Stimulated activated naive CD8-positive, alpha-beta T cell treated with anti-CD3 and anti-CD28 coated beads, Interleukin-15, amount 100 ng/mL, for 72 hours (primary cell): ENCODE results near the gene TMPRSS13.
"Not testable (repeated sequence)": the region's sequence is repeated elsewhere in the genome, so short reads cannot be mapped to it uniquely, and the experiment has no call there.

Source experiments
- ATAC-seq: fragments of 150-1000 bp; cut with Tn5 transposase; 2 replicates; pipeline ENCODE4 v1.10.0; 2021; ENCODE audit warnings: mild to moderate bottlenecking, moderate library complexity
- DNase-seq, 2 donors: peaks; one replicate each; pipeline ENCODE4 v3.0.0; 2021 to 2022
- H3K27ac Mint-ChIP-seq, 2 donors: one replicate each; pipeline ENCODE4 v1.8.0; 2022; ENCODE audit warnings: mild to moderate bottlenecking in 2 of 2, mixed read lengths in 2 of 2, moderate library complexity in 2 of 2
- H3K27me3 Mint-ChIP-seq: one replicate; pipeline ENCODE4 v1.8.0; 2022; ENCODE audit warnings: mixed read lengths
- H3K4me1 Mint-ChIP-seq: one replicate; pipeline ENCODE4 v1.8.0; 2022; ENCODE audit warnings: mild to moderate bottlenecking, mixed read lengths
- H3K4me3 Mint-ChIP-seq, 2 donors: one replicate each; pipeline ENCODE4 v1.8.0; 2022; ENCODE audit warnings: mild to moderate bottlenecking in 2 of 2, mixed read lengths in 2 of 2, moderate library complexity in 1 of 2
- H3K9me3 Mint-ChIP-seq, 2 donors: one replicate each; pipeline ENCODE4 v1.8.0; 2022; ENCODE audit warnings: mixed read lengths in 2 of 2

TMPRSS13 gene

GRCh38 chr11:117927926-117928325 is 1.3 kb downstream of the TMPRSS13 start:
- ATAC-seq (no peak), DNase-seq (no peak)
- Mint-ChIP-seq H3K27ac (peak overlapping the region in 1 of 2 donors; percentile 2), H3K4me3 (no peak overlapping the region), H3K9me3 (no peaks in the 10 kb centered on the region), H3K4me1 (peaks cover 52% of the 10 kb centered on the region), H3K27me3 (no peaks in the 10 kb centered on the region)

GRCh38 chr11:117926166-117926565 is 3.0 kb downstream of the TMPRSS13 start:
- DNase-seq, H3K27ac Mint-ChIP-seq, ATAC-seq, H3K9me3 Mint-ChIP-seq, H3K4me3 Mint-ChIP-seq, H3K27me3 Mint-ChIP-seq: not testable (repeated sequence)
- H3K4me1 Mint-ChIP-seq = peaks cover 34% of the 10 kb centered on the region

DNA sequence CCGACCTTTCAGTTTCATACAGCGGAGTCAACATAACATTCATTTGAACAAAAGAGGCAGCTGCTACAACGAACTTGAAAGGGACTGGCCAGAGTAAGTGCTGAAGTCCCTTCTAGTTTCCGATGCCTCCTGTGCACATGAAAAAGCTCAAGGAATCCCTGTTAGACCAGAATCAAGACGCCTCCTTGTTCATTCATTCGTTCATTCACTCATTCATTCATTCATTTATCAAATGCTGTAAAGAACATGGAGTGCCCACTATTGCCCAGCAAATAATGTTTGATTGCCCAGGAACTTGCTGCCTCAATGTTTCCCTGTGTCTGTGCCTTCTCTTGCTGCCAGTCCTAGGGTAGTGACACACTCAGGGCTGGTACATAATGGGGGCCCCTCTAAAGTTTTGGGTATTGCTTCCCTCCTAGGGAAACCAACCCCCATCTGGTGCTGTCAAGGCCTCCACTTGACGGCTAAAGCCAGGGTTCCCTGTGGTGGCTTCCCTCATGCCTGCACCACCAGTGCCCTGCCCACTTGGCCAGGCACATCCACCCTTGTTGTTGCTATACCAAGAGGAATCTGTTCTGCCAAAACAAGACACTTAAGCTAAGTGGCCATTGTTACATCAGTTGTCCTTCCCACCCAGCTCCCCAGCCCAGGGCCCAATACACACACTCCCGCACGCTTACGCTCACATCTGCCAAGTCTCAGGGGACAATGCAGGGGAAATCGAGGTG is 3.8 kb downstream of the TMPRSS13 start:
- Mint-ChIP-seq H3K4me1 (peaks cover 26% of the 10 kb centered on the region), H3K27me3 (no peaks in the 10 kb centered on the region), H3K4me3 (no peak overlapping the region), H3K9me3 (no peaks in the 10 kb centered on the region), H3K27ac (no peak overlapping the region)
- ATAC-seq (no peak), DNase-seq (no peak)

DNA sequence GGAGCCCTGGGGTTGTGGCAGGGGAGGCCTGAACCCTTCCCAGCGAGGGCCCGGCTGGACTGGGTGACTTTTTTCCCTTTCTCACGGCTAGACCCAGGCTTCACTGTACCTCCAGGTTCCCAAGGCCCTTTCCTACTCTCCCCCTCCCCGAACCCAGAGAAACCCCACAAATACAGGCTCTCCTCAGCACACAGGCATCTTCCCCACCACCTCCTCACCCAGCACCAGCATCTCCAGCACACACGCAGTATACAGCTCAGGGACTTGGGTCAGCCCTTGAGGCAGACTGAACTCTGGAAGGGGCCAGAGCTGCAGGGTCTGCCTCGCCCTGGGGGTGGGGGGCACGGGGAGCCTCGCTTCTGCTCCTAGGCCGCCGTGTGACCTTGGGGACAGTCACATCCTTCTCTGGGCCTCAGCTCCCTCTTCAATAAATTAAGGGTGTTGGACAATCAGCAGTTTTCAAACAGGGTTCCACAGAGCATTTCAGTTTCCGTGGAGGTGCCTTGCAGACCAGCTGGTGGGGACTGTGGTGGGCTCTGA is 4.5 kb downstream of the TMPRSS13 start:
- DNase-seq = no peak
- Mint-ChIP-seq H3K27me3 (no peaks in the 10 kb centered on the region), H3K4me3 (no peak overlapping the region), H3K27ac (peak overlapping the region in 1 of 2 donors; percentile 28), H3K4me1 (peaks cover 23% of the 10 kb centered on the region), H3K9me3 (no peaks in the 10 kb centered on the region)
- no peak for ATAC-seq

- Mint-ChIP-seq H3K4me3 (no peak overlapping the region), H3K27me3 (no peaks in the 10 kb centered on the region), H3K9me3 (no peaks in the 10 kb centered on the region), H3K4me1 (peaks cover 20% of the 10 kb centered on the region), H3K27ac (no peak overlapping the region)
- DNase-seq (no peak), ATAC-seq (no peak)
These were observed 5.4 kb downstream of the TMPRSS13 start for GRCh38 chr11:117923773-117924172.

GRCh38 chr11:117923275-117923674 is 5.9 kb downstream of the TMPRSS13 start:
- no peak for DNase-seq
- no peaks in the 10 kb centered on the region for H3K27me3 Mint-ChIP-seq
- H3K9me3 Mint-ChIP-seq = no peaks in the 10 kb centered on the region
- H3K4me3 Mint-ChIP-seq = no peak overlapping the region
- ATAC-seq = no peak
- peaks cover 15% of the 10 kb centered on the region for H3K4me1 Mint-ChIP-seq
- no peak overlapping the region for H3K27ac Mint-ChIP-seq

DNA sequence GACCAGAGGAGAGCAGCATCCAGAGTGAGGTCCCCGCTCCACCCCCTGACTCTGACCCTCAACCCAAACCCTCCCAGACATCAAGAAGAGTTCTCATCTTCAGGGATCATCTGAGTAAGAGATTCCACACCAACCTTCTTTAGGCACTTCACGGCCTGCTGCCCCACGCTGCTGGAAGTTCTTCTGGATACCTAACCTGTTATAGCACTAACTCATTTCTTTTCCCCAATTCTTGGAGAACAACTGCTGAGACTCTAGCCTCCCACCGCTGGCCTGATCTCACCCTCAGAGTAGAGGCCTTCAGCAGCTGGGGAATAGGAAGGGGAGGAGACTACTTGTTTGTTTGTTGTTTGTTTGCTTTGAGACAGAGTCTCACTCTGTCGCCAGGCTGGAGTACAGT is 7.3 kb downstream of the TMPRSS13 start:
- Mint-ChIP-seq H3K27ac (no peak overlapping the region), H3K4me1 (peaks cover 10% of the 10 kb centered on the region), H3K9me3 (no peaks in the 10 kb centered on the region), H3K27me3 (no peaks in the 10 kb centered on the region), H3K4me3 (no peak overlapping the region)
- no peak for DNase-seq
- no peak for ATAC-seq

DNA sequence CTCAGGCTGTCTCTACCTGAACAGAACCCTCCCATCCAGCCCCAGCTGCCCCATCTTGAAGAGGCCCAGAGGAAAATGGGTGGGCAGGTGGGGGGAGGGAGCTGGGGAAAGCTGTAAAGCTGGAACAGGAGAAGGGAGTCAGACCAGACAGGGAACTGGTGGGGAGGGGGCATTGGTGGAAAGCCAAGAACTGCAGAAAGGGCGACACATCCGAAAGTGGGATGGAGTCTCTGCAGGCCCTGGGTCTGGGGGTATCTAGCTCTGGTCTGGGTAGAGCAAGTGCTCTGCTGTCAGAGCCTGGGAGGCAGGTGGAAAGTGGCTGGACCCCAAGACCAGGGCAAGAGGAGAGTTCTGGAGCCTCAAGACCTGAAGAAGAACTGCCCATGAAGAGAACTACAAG is 7.7 kb downstream of the TMPRSS13 start:
- H3K4me3 Mint-ChIP-seq = no peak overlapping the region

DNA sequence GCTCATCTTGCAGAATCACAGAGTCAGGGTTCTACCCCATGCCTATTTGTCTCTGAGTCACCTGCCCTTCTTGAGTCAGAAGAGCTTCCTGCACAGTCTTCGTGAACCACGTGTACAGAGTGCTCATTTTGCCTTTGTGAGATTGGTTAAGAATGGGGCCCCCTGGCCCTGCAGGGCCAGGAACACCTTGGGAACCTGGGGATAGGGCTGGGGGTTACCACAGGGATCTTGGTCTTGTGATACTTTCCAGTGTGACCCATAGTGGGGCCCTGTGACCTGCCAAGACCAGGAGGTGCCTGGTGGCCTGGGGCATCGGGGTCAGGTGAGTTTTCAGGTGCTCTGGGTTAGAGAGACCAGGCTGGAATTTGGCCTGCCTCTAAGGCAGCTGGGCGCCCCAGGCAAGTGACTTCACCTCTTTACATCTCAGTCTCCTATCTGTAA is 9.4 kb downstream of the TMPRSS13 start:
- peak in 1 of 2 donors; percentile 20 for DNase-seq
- Mint-ChIP-seq H3K27ac (peak overlapping the region in 1 of 2 donors; percentile 38), H3K9me3 (no peaks in the 10 kb centered on the region), H3K4me1 (peaks cover 10% of the 10 kb centered on the region), H3K27me3 (no peaks in the 10 kb centered on the region), H3K4me3 (no peak overlapping the region)
- peak; percentile 92 for ATAC-seq

More for the DNA sequence above, 7.7 kb downstream of the TMPRSS13 start:
- DNase-seq (no peak), ATAC-seq (no peak)
- Mint-ChIP-seq H3K4me1 (peaks cover 10% of the 10 kb centered on the region), H3K27ac (no peak overlapping the region), H3K9me3 (no peaks in the 10 kb centered on the region), H3K27me3 (no peaks in the 10 kb centered on the region)

DNA sequence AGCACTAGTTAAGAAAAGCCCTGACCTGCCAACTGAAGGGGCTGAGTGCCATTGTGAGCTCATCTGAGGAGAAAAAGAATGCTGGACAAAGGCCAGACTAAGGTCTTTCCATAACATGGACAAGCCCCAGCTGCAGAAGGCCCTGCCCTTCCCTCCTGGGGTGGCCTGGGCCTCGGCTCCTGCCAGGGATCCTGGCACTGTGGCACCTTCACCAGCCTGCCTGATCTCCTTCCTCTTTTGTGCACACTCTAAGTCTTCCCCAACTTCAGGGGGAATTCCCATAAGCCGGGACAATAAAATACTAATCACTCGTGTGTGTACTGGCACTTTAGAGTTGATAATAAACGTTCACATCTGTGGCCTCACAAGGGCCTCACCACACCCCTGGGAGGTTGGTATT is 9.9 kb downstream of the TMPRSS13 start:
- DNase-seq (no peak), ATAC-seq (peak; percentile 40)
- H3K27ac Mint-ChIP-seq = peak overlapping the region; percentile 38 to 40
- peaks cover 10% of the 10 kb centered on the region for H3K4me1 Mint-ChIP-seq
- no peak overlapping the region for H3K4me3 Mint-ChIP-seq
- H3K27me3 Mint-ChIP-seq = no peaks in the 10 kb centered on the region
- H3K9me3 Mint-ChIP-seq = no peaks in the 10 kb centered on the region

- H3K27ac Mint-ChIP-seq = peak overlapping the region in 1 of 2 donors; percentile 40
- ATAC-seq (no peak), DNase-seq (no peak)
- H3K27me3 Mint-ChIP-seq = no peaks in the 10 kb centered on the region
- H3K4me3 Mint-ChIP-seq = no peak overlapping the region
- H3K9me3 Mint-ChIP-seq = no peaks in the 10 kb centered on the region
- H3K4me1 Mint-ChIP-seq = peaks cover 10% of the 10 kb centered on the region
These were observed 10.6 kb downstream of the TMPRSS13 start for GRCh38 chr11:117918366-117919255.

- Mint-ChIP-seq H3K27ac (no peak overlapping the region), H3K4me1 (peaks cover 10% of the 10 kb centered on the region), H3K27me3 (no peaks in the 10 kb centered on the region), H3K9me3 (no peaks in the 10 kb centered on the region), H3K4me3 (no peak overlapping the region)
- DNase-seq = no peak
- no peak for ATAC-seq
These were observed 11.5 kb downstream of the TMPRSS13 start for GRCh38 chr11:117917591-117918151.

DNA sequence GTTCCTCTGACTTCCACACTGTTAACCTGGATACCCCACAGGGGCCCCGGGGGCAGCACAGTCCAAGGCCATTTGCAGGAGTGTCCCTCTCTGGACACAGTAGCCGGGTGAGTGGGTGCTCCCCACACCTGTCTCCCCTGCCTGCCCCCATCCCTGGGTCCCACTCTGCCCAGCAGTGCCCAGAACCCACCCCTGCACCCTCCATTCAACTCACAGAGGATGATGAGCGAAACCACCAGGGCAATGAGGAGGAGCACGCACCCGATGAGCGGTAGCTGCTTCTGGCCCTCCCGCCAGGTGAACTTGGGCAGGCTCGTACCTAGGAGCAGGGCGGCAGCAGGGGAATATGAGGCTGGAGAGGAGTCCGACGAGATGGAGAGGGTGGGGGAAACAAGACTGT is 12.2 kb downstream of the TMPRSS13 start:
- DNase-seq (no peak), ATAC-seq (no peak)
- H3K4me3 Mint-ChIP-seq = no peak overlapping the region
- peaks cover 10% of the 10 kb centered on the region for H3K4me1 Mint-ChIP-seq
- H3K9me3 Mint-ChIP-seq = no peaks in the 10 kb centered on the region
- H3K27me3 Mint-ChIP-seq = no peaks in the 10 kb centered on the region
- H3K27ac Mint-ChIP-seq = peak overlapping the region; percentile 8 to 49

DNA sequence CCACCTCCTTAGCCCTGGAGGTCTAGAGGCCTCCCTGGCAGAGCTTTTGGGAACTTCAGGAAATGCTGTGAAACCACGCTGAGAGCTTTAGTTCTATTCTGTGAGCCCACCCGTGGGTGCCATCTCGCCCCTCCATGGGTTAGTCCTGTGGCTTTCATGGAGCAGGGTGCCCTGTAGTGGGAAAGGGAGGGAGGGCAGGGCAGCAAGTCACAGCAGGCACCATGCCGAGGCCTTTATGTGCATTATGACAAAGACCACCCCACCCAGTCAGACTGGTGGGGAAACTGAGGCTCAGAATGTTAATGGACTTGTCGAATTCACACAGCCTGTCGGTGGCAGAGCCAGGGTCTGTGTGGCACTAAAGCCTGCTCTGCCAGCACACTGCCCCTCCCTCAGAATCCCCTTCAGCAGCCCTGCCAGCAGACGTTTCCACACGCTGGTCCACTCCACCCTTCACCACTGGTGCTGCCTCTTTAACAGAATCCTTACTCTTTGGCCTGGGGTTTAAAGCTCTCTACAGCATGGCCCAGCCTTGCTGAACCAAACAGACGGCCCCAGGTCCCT is 13.4 kb downstream of the TMPRSS13 start:
- DNase-seq (no peak), ATAC-seq (no peak)
- no peaks in the 10 kb centered on the region for H3K9me3 Mint-ChIP-seq
- no peak overlapping the region for H3K27ac Mint-ChIP-seq
- H3K4me1 Mint-ChIP-seq = peaks cover 10% of the 10 kb centered on the region
- H3K4me3 Mint-ChIP-seq = no peak overlapping the region
- no peaks in the 10 kb centered on the region for H3K27me3 Mint-ChIP-seq

DNA sequence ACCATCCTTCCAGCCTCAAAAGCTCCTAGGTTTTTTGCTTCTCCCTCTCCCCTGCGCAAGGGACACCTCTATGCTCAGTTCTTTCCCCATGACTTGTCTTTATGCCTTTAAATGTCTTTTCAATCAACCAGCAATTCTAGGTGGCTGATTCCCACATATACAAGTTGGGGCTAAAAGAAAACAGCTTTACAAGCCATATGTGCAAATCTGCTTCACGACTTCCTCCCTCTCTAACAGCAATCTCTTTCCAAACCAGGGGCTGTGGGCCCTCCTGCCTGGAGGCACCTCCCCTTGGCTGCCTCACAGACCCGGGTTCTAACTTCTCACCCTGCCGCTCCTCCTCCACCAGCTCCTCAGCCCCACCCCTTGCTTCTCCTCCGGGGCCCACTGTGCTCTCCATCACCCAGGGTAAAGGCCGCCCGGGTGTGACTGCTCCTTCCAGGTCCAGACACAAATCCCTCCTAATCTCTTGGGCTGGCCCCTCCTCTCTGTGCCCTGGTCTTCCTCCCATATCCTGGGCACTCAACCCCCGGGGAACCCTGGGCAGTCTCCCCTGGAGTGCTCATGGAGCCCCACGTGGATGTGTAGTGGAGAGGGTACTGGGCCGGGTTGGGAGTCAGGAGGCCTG is 14.1 kb downstream of the TMPRSS13 start:
- no peaks in the 10 kb centered on the region for H3K9me3 Mint-ChIP-seq
- peaks cover 10% of the 10 kb centered on the region for H3K4me1 Mint-ChIP-seq
- H3K27me3 Mint-ChIP-seq = no peaks in the 10 kb centered on the region
- no peak for DNase-seq
- peak overlapping the region in 1 of 2 donors; percentile 61 for H3K27ac Mint-ChIP-seq
- no peak overlapping the region for H3K4me3 Mint-ChIP-seq
- no peak for ATAC-seq
